HepG2 (cell line): ENCODE results near the gene ADGRF1. TPM values are rescaled to one million over a fixed set of nuclear protein-coding genes. Genes with fewer than 3 reads are reported as not detected.

Experiments
- BATF2 ChIP-seq: sonication (generic); formaldehyde crosslinking; IDR thresholded peaks from 2 replicates; pipeline ENCODE4 v1.8.0; 2022; ENCODE audit warnings: mild to moderate bottlenecking, missing genetic modification reagents, moderate library complexity
- EED ChIP-seq: sonication (generic); formaldehyde crosslinking; IDR thresholded peaks from 2 replicates; pipeline ENCODE4 v1.5.0; 2020; ENCODE audit warnings: mild to moderate bottlenecking, missing genetic modification reagents
- FOSL2 ChIP-seq: sonication (generic); formaldehyde crosslinking; IDR thresholded peaks from 2 replicates; pipeline ENCODE4 v1.4.0; 2020; ENCODE audit warnings: missing genetic modification reagents
- FOXA3 ChIP-seq: IDR thresholded peaks from 2 replicates; pipeline ENCODE4 v1.6.1; 2016; ENCODE audit warnings: missing genetic modification reagents, missing compliant biosample characterization
- KLF16 ChIP-seq, 2 experiments: sonication (generic) in 1 of 2; formaldehyde crosslinking in 1 of 2; IDR thresholded peaks; 2 replicates each; pipeline versions ENCODE4 v1.6.1 to v1.8.0; 2016 to 2023; ENCODE audit warnings: missing genetic modification reagents in 2 of 2, missing compliant biosample characterization in 1 of 2
- NR2C2 ChIP-seq: sonication (generic); formaldehyde crosslinking; IDR thresholded peaks from 2 replicates; pipeline ENCODE4 v1.4.0; 2020; ENCODE audit warnings: missing genetic modification reagents, mild to moderate bottlenecking, moderate library complexity, borderline replicate concordance
- PRDM15 ChIP-seq: sonication (generic); formaldehyde crosslinking; IDR thresholded peaks from 2 replicates; pipeline ENCODE4 v1.4.0; 2020; ENCODE audit warnings: missing genetic modification reagents
- SIN3B ChIP-seq: fragments of 150-350 bp; IDR thresholded peaks from 2 replicates; pipeline ENCODE4 v1.6.1; 2014; ENCODE audit warnings: low read length
- SP5 ChIP-seq: IDR thresholded peaks from 2 replicates; pipeline ENCODE4 v1.6.1; 2016; ENCODE audit warnings: low read depth, borderline replicate concordance
- TERF1 ChIP-seq: sonication (generic); formaldehyde crosslinking; IDR thresholded peaks from 2 replicates; pipeline ENCODE4 v1.8.0; 2022; ENCODE audit warnings: mild to moderate bottlenecking, missing genetic modification reagents, moderate library complexity
- ZBTB25 ChIP-seq: IDR thresholded peaks from 2 replicates; pipeline ENCODE4 v1.6.1; 2018; ENCODE audit warnings: missing genetic modification reagents
- ZEB1 ChIP-seq: IDR thresholded peaks from 2 replicates; pipeline ENCODE4 v1.6.1; 2012; ENCODE audit warnings: mild to moderate bottlenecking, low read depth, inconsistent platforms; ENCODE audit not compliant: insufficient replicate concordance
- ZFP62 ChIP-seq: sonication (generic); formaldehyde crosslinking; IDR thresholded peaks from 2 replicates; pipeline ENCODE4 v1.4.0; 2020; ENCODE audit warnings: missing genetic modification reagents
- ZNF205 ChIP-seq: IDR thresholded peaks from 2 replicates; pipeline ENCODE4 v1.6.1; 2018; ENCODE audit warnings: missing biosample characterization, missing genetic modification reagents
- ZNF253 ChIP-seq: sonication (generic); formaldehyde crosslinking; IDR thresholded peaks from 2 replicates; pipeline ENCODE4 v1.8.0; 2022; ENCODE audit warnings: mild to moderate bottlenecking, missing genetic modification reagents, borderline replicate concordance
- ZNF567 ChIP-seq: sonication (generic); formaldehyde crosslinking; IDR thresholded peaks from 2 replicates; pipeline ENCODE4 v1.8.1; 2023; ENCODE audit warnings: mild to moderate bottlenecking, missing genetic modification reagents, borderline replicate concordance
- ZNF616 ChIP-seq: sonication (generic); formaldehyde crosslinking; IDR thresholded peaks from 2 replicates; pipeline ENCODE4 v1.5.0; 2020; ENCODE audit warnings: low read depth, mild to moderate bottlenecking, missing genetic modification reagents
- ZNF639 ChIP-seq: conservative IDR thresholded peaks from 2 replicates; pipeline ENCODE4 v1.6.1; 2018; ENCODE audit warnings: missing genetic modification reagents
- ZNF777 ChIP-seq: sonication (generic); formaldehyde crosslinking; IDR thresholded peaks from 2 replicates; pipeline ENCODE4 v1.4.0; 2020; ENCODE audit warnings: missing genetic modification reagents
- ZUFSP ChIP-seq: sonication (generic); formaldehyde crosslinking; IDR thresholded peaks from 2 replicates; pipeline ENCODE4 v1.9.0; 2021; ENCODE audit warnings: missing genetic modification reagents, mild to moderate bottlenecking, borderline replicate concordance
- polyA plus RNA-seq, 8 experiments: library from polyadenylated mRNA; depleted of rRNA in 3 of 8; stranded (reverse) in 7 of 8; unstranded in 1 of 8; fragments of >200 nt; fragmentation: Illumina TruSeq in 4 of 8; extraction: Trizol in 4 of 8; gene quantifications; 2 replicates each; pipeline versions ENCODE4 v1.2.1 to v1.2.3, GENCODE V29; 2011 to 2016; ENCODE audit warnings: low read depth in 4 of 8, missing spikeins in 1 of 8, mixed read lengths in 1 of 8; ENCODE audit not compliant: insufficient read depth in 1 of 8
- total RNA-seq, 5 experiments: library from RNA; depleted of rRNA; stranded (reverse); fragments of >200 nt; fragmentation: Illumina TruSeq; extraction: Trizol; gene quantifications; 2 replicates each; pipeline ENCODE4 v1.2.3, GENCODE V29; 2016; ENCODE audit warnings: low read depth in 1 of 5

Gene ADGRF1
- total and polyA plus RNA-seq, 2 of the 13 experiments (the other 11 are each of a cell fraction or from before 2014, with no cell fraction given): not detected

GRCh38 chr6:47075741-47076421, 33.7 kb upstream of the ADGRF1 start (continued):
- TF ChIP-seq PRDM15 (CRISPR knock-in tag): no peak; the same call in 1 of the 2 replicates
- peak; percentile 41; the same call in 1 of the 2 replicates for TF ChIP-seq ZNF777 (CRISPR knock-in tag)
- no peak for TF ChIP-seq ZFP62 (CRISPR knock-in tag)
- no peak for TF ChIP-seq ZNF567 (CRISPR knock-in tag)
- TF ChIP-seq FOXA3: peak; percentile 89
- TF ChIP-seq FOSL2 (CRISPR knock-in tag): peak; percentile 78
- no peak for TF ChIP-seq BATF2 (CRISPR knock-in tag)
- peak; percentile 75; the same call in 1 of the 2 replicates for TF ChIP-seq NR2C2 (CRISPR knock-in tag)
- TF ChIP-seq EED (CRISPR knock-in tag): no peak
- TF ChIP-seq ZNF616 (CRISPR knock-in tag): no peak
- TF ChIP-seq ZUFSP: no peak
- peak; percentile 24; the same call in 1 of the 2 replicates for TF ChIP-seq ZBTB25 (CRISPR knock-in tag)
- TF ChIP-seq SIN3B: no peak
- TF ChIP-seq ZNF253 (CRISPR knock-in tag): no peak
- no peak for TF ChIP-seq TERF1 (CRISPR knock-in tag)
- no peak for TF ChIP-seq ZEB1
- no peak for TF ChIP-seq ZNF639 (CRISPR knock-in tag)
- peak in 1 of 2 experiments; percentile 37; a peak in 1 of 4 replicates for TF ChIP-seq KLF16 (CRISPR knock-in tag; IDR thresholded peaks at IDR 0.05)
- TF ChIP-seq SP5 (CRISPR knock-in tag): peak; percentile 47; the same call in 1 of the 2 replicates
- peak; percentile 73; the same call in 1 of the 2 replicates for TF ChIP-seq ZNF205 (CRISPR knock-in tag)
